ENCODE data around the gene GTPBP4. TPM values are rescaled to one million over a fixed set of nuclear protein-coding genes. Genes with fewer than 3 reads are reported as not detected.

The GTPBP4 gene
- total RNA-seq, 1 experiment from 2014 or later, result 111 TPM

DNA sequence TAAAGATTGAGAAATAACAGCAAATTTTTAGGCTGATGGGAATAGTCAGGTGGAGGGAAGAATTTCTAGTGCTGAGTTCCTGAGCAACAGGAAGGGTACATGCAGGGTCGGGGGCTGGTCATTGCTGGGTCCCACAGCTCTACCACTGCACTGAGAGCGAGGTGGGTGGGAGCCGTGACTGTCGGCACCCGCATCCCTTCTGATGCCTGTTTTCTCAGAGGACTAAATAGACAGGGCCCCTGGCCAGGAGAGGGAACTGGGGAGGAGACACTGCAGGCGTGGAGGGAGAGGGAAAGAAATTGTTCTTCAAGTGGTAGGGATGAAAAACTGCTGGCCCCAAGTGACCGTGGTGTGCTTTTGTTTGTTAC lies 7.3 kb downstream of the GTPBP4 start:
- CTCF ChIA-PET, result no interaction called here
- H3K9me3 ChIP-seq (ENCODE audit: control insufficient read depth in 1 of 2, insufficient read depth in 1 of 2, low read depth in 1 of 2, low read length in 2 of 2), result no peaks in the 10 kb centered on the region
- peaks cover 58 to 83% of the 10 kb centered on the region in 2 experiments; a peak in 3 of 4 replicates for H3K36me3 ChIP-seq (ENCODE audit: control insufficient read depth in 1 of 2, insufficient read depth in 2 of 2, low read length in 2 of 2)
- ATAC-seq, result no peak
- H3K4me3 ChIP-seq (replicated peaks in 1 of 2; ENCODE audit: low read depth in 1 of 2, low read length in 2 of 2), result no peak overlapping the region
- peaks cover 99% of the 10 kb centered on the region for H3K79me2 ChIP-seq (ENCODE audit: insufficient read depth, low read length)
- RAD21 ChIA-PET (ENCODE audit: low non-redundant PET in 1 of 2, low total read pairs in 2 of 2, uncharacterized antibody in 2 of 2, unreplicated experiment in 2 of 2), result no interaction called here
- no peak overlapping the region for H2AFZ ChIP-seq (ENCODE audit: low read depth, low read length, poor library complexity, severe bottlenecking)
- no TSS peak for BruUV-seq (replicated peaks)
- no peak for DNase-seq (ENCODE audit: low read depth, low spot score)
- H3K9ac ChIP-seq (ENCODE audit: low read length), result no peak overlapping the region
- H3K4me2 ChIP-seq (ENCODE audit: low read length), result no peak overlapping the region
- no peaks in the 10 kb centered on the region for H3K27me3 ChIP-seq (ENCODE audit: insufficient read depth, low read length)
- H3K4me1 ChIP-seq (ENCODE audit: control insufficient read depth in 1 of 2, insufficient read depth in 2 of 2, low read length in 2 of 2), result no peaks in the 10 kb centered on the region; a peak in 1 of 4 replicates
- TF ChIP-seq ZFX (IDR thresholded peaks at IDR 0.05) (no peak), JUND (IDR thresholded peaks at IDR 0.05) (no peak), POLR2A (IDR thresholded peaks at IDR 0.05; ENCODE audit: borderline replicate concordance, extremely low read depth, insufficient read depth, insufficient read length) (no peak), RAD21 (IDR thresholded peaks at IDR 0.05; ENCODE audit: low read depth) (no peak)
- peaks cover 30% of the 10 kb centered on the region; the same call in 1 of the 2 replicates for H4K20me1 ChIP-seq (ENCODE audit: insufficient read depth)
- POLR2A ChIA-PET, result no interaction called here
- H3K27ac ChIP-seq (ENCODE audit: low read depth, low read length), result no peak overlapping the region
- H3K9me2 ChIP-seq (ENCODE audit: insufficient read depth), result no peaks in the 10 kb centered on the region
- intact Hi-C loops (cut with micrococcal nuclease), result no loop called here

DNA sequence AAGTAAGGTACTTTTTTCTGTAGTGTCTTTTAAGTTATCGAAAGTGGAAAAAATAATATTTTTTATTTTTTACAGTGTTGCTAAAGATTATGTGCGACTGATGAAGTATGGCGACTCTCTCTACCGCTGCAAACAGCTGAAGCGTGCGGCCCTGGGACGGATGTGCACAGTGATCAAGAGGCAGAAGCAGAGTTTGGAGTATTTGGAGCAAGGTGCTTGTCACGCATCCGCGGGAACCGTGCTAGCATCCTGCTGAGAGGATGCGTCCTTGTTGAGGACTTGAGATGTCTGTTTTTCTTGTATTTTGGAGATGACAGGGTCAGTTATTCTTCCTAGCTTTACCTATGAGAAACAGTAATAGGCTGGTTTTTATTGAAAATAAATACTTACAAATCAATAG lies 7.8 kb downstream of the GTPBP4 start:
- Histone ChIP-seq H3K9ac (ENCODE audit: low read length) (no peak overlapping the region), H3K9me3 (ENCODE audit: control insufficient read depth in 1 of 2, insufficient read depth in 1 of 2, low read depth in 1 of 2, low read length in 2 of 2) (no peaks in the 10 kb centered on the region), H4K20me1 (ENCODE audit: insufficient read depth) (peaks cover 27% of the 10 kb centered on the region; the same call in 1 of the 2 replicates), H3K27me3 (ENCODE audit: insufficient read depth, low read length) (no peaks in the 10 kb centered on the region), H3K4me3 (replicated peaks in 1 of 2; ENCODE audit: low read depth in 1 of 2, low read length in 2 of 2) (no peak overlapping the region), H3K4me1 (ENCODE audit: control insufficient read depth in 1 of 2, insufficient read depth in 2 of 2, low read length in 2 of 2) (no peaks in the 10 kb centered on the region; a peak in 1 of 4 replicates), H3K36me3 (ENCODE audit: control insufficient read depth in 1 of 2, insufficient read depth in 2 of 2, low read length in 2 of 2) (peaks cover 60 to 84% of the 10 kb centered on the region in 2 experiments), H3K79me2 (ENCODE audit: insufficient read depth, low read length) (peaks cover 99% of the 10 kb centered on the region), H3K4me2 (ENCODE audit: low read length) (no peak overlapping the region), H3K9me2 (ENCODE audit: insufficient read depth) (no peaks in the 10 kb centered on the region), H3K27ac (ENCODE audit: low read depth, low read length) (no peak overlapping the region), H2AFZ (ENCODE audit: low read depth, low read length, poor library complexity, severe bottlenecking) (no peak overlapping the region)
- POLR2A ChIA-PET, result no interaction called here
- intact Hi-C loops (cut with micrococcal nuclease), result no loop called here
- CTCF ChIA-PET, result no interaction called here
- RAD21 ChIA-PET (ENCODE audit: low non-redundant PET in 1 of 2, low total read pairs in 2 of 2, uncharacterized antibody in 2 of 2, unreplicated experiment in 2 of 2), result no interaction called here
- no peak for DNase-seq (ENCODE audit: low read depth, low spot score)
- BruUV-seq (replicated peaks), result no TSS peak
- TF ChIP-seq EZH2phosphoT487 (IDR thresholded peaks at IDR 0.05; ENCODE audit: borderline replicate concordance) (no peak), TCF7L2 (IDR thresholded peaks at IDR 0.05; ENCODE audit: borderline replicate concordance, extremely low read depth, insufficient read depth, insufficient read length) (no peak)
- TF ChIP-seq, protein P1, sequence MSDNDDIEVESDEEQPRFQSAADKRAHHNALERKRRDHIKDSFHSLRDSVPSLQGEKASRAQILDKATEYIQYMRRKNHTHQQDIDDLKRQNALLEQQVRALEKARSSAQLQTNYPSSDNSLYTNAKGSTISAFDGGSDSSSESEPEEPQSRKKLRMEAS (IDR thresholded peaks at IDR 0.05), result no peak
- ATAC-seq, result no peak
